ENCODE results near the gene ZNF670.
"Not testable (repeated sequence)": the region's sequence is repeated elsewhere in the genome, so short reads cannot be mapped to it uniquely, and the experiment has no call there.

ZNF670 gene

GRCh38 chr1:247078258-247079140 lies at the start of gene ZNF670:
ZNF670 (minus strand) TSS chr1:247078811; CDS start chr1:247078596, 215 bp downstream.
- Histone ChIP-seq H3K9ac (ENCODE audit: low read length) (peak within 1 kb of the TSS; percentile 89), H3K9me3 (ENCODE audit: control insufficient read depth, low read depth, low read length) (peaks cover 14% of the 10 kb centered on the region), H3K27me3 (ENCODE audit: control insufficient read depth, insufficient read depth, low read length) (no peaks in the 10 kb centered on the region), H3K4me1 (ENCODE audit: control insufficient read depth, low read depth, low read length) (peaks cover 3% of the 10 kb centered on the region), H3K27ac (ENCODE audit: low read length) (peak within 1 kb of the TSS; percentile 19), H3K4me3 (ENCODE audit: low read length) (peak within 1 kb of the TSS; percentile 85), H3K36me3 (ENCODE audit: control insufficient read depth, low read depth, low read length) (no peaks in the 10 kb centered on the region)

GRCh38 chr1:247127519-247128282 lies 49.1 kb upstream of the ZNF670 start:
- peak overlapping the region; percentile 42 for H3K4me3 ChIP-seq (ENCODE audit: low read length)
- not testable (repeated sequence) for H3K4me1 ChIP-seq (ENCODE audit: control insufficient read depth, low read depth, low read length); H3K9me3 ChIP-seq (ENCODE audit: control insufficient read depth, low read depth, low read length); H3K27ac ChIP-seq (ENCODE audit: low read length); H3K36me3 ChIP-seq (ENCODE audit: control insufficient read depth, low read depth, low read length); H3K9ac ChIP-seq (ENCODE audit: low read length); H3K27me3 ChIP-seq (ENCODE audit: control insufficient read depth, insufficient read depth, low read length)

GRCh38 chr1:247126601-247127000 lies 48.0 kb upstream of the ZNF670 start:
- not testable (repeated sequence) for H3K27ac ChIP-seq (ENCODE audit: low read length); H3K9ac ChIP-seq (ENCODE audit: low read length); H3K4me3 ChIP-seq (ENCODE audit: low read length); H3K36me3 ChIP-seq (ENCODE audit: control insufficient read depth, low read depth, low read length); H3K27me3 ChIP-seq (ENCODE audit: control insufficient read depth, insufficient read depth, low read length); H3K4me1 ChIP-seq (ENCODE audit: control insufficient read depth, low read depth, low read length); H3K9me3 ChIP-seq (ENCODE audit: control insufficient read depth, low read depth, low read length)

GRCh38 chr1:247126166-247126565 lies 47.6 kb upstream of the ZNF670 start:
- not testable (repeated sequence) for H3K4me1 ChIP-seq (ENCODE audit: control insufficient read depth, low read depth, low read length); H3K36me3 ChIP-seq (ENCODE audit: control insufficient read depth, low read depth, low read length); H3K9ac ChIP-seq (ENCODE audit: low read length); H3K9me3 ChIP-seq (ENCODE audit: control insufficient read depth, low read depth, low read length); H3K27me3 ChIP-seq (ENCODE audit: control insufficient read depth, insufficient read depth, low read length); H3K4me3 ChIP-seq (ENCODE audit: low read length); H3K27ac ChIP-seq (ENCODE audit: low read length)

- no peak overlapping the region for H3K27ac ChIP-seq (ENCODE audit: low read length)
- H3K27me3 ChIP-seq (ENCODE audit: control insufficient read depth, insufficient read depth, low read length) = no peaks in the 10 kb centered on the region
- no peak overlapping the region for H3K4me3 ChIP-seq (ENCODE audit: low read length)
- no peaks in the 10 kb centered on the region for H3K4me1 ChIP-seq (ENCODE audit: control insufficient read depth, low read depth, low read length)
- H3K36me3 ChIP-seq (ENCODE audit: control insufficient read depth, low read depth, low read length) = no peaks in the 10 kb centered on the region
- H3K9ac ChIP-seq (ENCODE audit: low read length) = no peak overlapping the region
- no peaks in the 10 kb centered on the region for H3K9me3 ChIP-seq (ENCODE audit: control insufficient read depth, low read depth, low read length)
These were observed 42.8 kb upstream of the ZNF670 start for GRCh38 chr1:247121382-247121781.

- not testable (repeated sequence) for H3K27me3 ChIP-seq (ENCODE audit: control insufficient read depth, insufficient read depth, low read length); H3K4me1 ChIP-seq (ENCODE audit: control insufficient read depth, low read depth, low read length); H3K27ac ChIP-seq (ENCODE audit: low read length)
These were observed 41.7 kb upstream of the ZNF670 start for GRCh38 chr1:247120408-247120668.

GRCh38 chr1:247119600-247120407 lies 41.2 kb upstream of the ZNF670 start:
- Histone ChIP-seq H3K4me1 (ENCODE audit: control insufficient read depth, low read depth, low read length) (no peaks in the 10 kb centered on the region), H3K27ac (ENCODE audit: low read length) (no peak overlapping the region), H3K27me3 (ENCODE audit: control insufficient read depth, insufficient read depth, low read length) (no peaks in the 10 kb centered on the region), H3K9me3 (ENCODE audit: control insufficient read depth, low read depth, low read length) (no peaks in the 10 kb centered on the region), H3K36me3 (ENCODE audit: control insufficient read depth, low read depth, low read length) (no peaks in the 10 kb centered on the region), H3K4me3 (ENCODE audit: low read length) (no peak overlapping the region), H3K9ac (ENCODE audit: low read length) (no peak overlapping the region)

More at GRCh38 chr1:247120408-247120668, 41.7 kb upstream of the ZNF670 start:
- not testable (repeated sequence) for H3K4me3 ChIP-seq (ENCODE audit: low read length); H3K9ac ChIP-seq (ENCODE audit: low read length); H3K36me3 ChIP-seq (ENCODE audit: control insufficient read depth, low read depth, low read length); H3K9me3 ChIP-seq (ENCODE audit: control insufficient read depth, low read depth, low read length)

- Histone ChIP-seq H3K27ac (ENCODE audit: low read length) (no peak overlapping the region), H3K4me3 (ENCODE audit: low read length) (no peak overlapping the region), H3K4me1 (ENCODE audit: control insufficient read depth, low read depth, low read length) (no peaks in the 10 kb centered on the region), H3K36me3 (ENCODE audit: control insufficient read depth, low read depth, low read length) (no peaks in the 10 kb centered on the region), H3K27me3 (ENCODE audit: control insufficient read depth, insufficient read depth, low read length) (no peaks in the 10 kb centered on the region), H3K9me3 (ENCODE audit: control insufficient read depth, low read depth, low read length) (no peaks in the 10 kb centered on the region), H3K9ac (ENCODE audit: low read length) (no peak overlapping the region)
These were observed 40.4 kb upstream of the ZNF670 start for GRCh38 chr1:247118946-247119446.

GRCh38 chr1:247115545-247115944 lies 36.9 kb upstream of the ZNF670 start:
- H3K36me3 ChIP-seq (ENCODE audit: control insufficient read depth, low read depth, low read length) = no peaks in the 10 kb centered on the region
- no peak overlapping the region for H3K27ac ChIP-seq (ENCODE audit: low read length)
- H3K4me1 ChIP-seq (ENCODE audit: control insufficient read depth, low read depth, low read length) = no peaks in the 10 kb centered on the region
- no peaks in the 10 kb centered on the region for H3K9me3 ChIP-seq (ENCODE audit: control insufficient read depth, low read depth, low read length)
- H3K4me3 ChIP-seq (ENCODE audit: low read length) = no peak overlapping the region
- no peak overlapping the region for H3K9ac ChIP-seq (ENCODE audit: low read length)
- peaks cover 29% of the 10 kb centered on the region for H3K27me3 ChIP-seq (ENCODE audit: control insufficient read depth, insufficient read depth, low read length)

- Histone ChIP-seq H3K4me1 (ENCODE audit: control insufficient read depth, low read depth, low read length) (no peaks in the 10 kb centered on the region), H3K27ac (ENCODE audit: low read length) (no peak overlapping the region), H3K27me3 (ENCODE audit: control insufficient read depth, insufficient read depth, low read length) (peaks cover 33% of the 10 kb centered on the region), H3K4me3 (ENCODE audit: low read length) (no peak overlapping the region), H3K9ac (ENCODE audit: low read length) (no peak overlapping the region), H3K9me3 (ENCODE audit: control insufficient read depth, low read depth, low read length) (no peaks in the 10 kb centered on the region), H3K36me3 (ENCODE audit: control insufficient read depth, low read depth, low read length) (no peaks in the 10 kb centered on the region)
These were observed 36.5 kb upstream of the ZNF670 start for GRCh38 chr1:247115141-247115510.

- no peak overlapping the region for H3K9ac ChIP-seq (ENCODE audit: low read length)
- H3K36me3 ChIP-seq (ENCODE audit: control insufficient read depth, low read depth, low read length) = no peaks in the 10 kb centered on the region
- no peaks in the 10 kb centered on the region for H3K4me1 ChIP-seq (ENCODE audit: control insufficient read depth, low read depth, low read length)
- H3K4me3 ChIP-seq (ENCODE audit: low read length) = no peak overlapping the region
- H3K27me3 ChIP-seq (ENCODE audit: control insufficient read depth, insufficient read depth, low read length) = peaks cover 39% of the 10 kb centered on the region
- no peaks in the 10 kb centered on the region for H3K9me3 ChIP-seq (ENCODE audit: control insufficient read depth, low read depth, low read length)
- H3K27ac ChIP-seq (ENCODE audit: low read length) = no peak overlapping the region
These were observed 35.9 kb upstream of the ZNF670 start for GRCh38 chr1:247114351-247115140.
